Measurements from ENCODE around the gene RAP1B.
"Not testable (repeated sequence)": the region's sequence is repeated elsewhere in the genome, so short reads cannot be mapped to it uniquely, and the experiment has no call there.

RAP1B gene

GRCh38 chr12:68673788-68674187 is 63.1 kb downstream of the RAP1B start:
- Histone ChIP-seq H3K23ac (ENCODE audit: low read depth, low read length, poor library complexity) (no peak overlapping the region), H4K91ac (ENCODE audit: low read depth, low read length, poor library complexity) (no peak overlapping the region), H3K4me3 (ENCODE audit: low read length in 2 of 2) (no peak overlapping the region), H3K79me1 (ENCODE audit: low read depth, low read length) (no peaks in the 10 kb centered on the region), H2AFZ (ENCODE audit: low read length) (no peak overlapping the region), H2AK5ac (ENCODE audit: low read depth, low read length) (no peak overlapping the region), H4K8ac (ENCODE audit: low read depth, low read length) (no peak overlapping the region), H3K14ac (ENCODE audit: low read length) (no peak overlapping the region), H3K4ac (ENCODE audit: low read length) (no peak overlapping the region), H3K27ac (replicated peaks; ENCODE audit: low read length) (no peak overlapping the region), H3K36me3 (replicated peaks in 1 of 2; ENCODE audit: control insufficient read depth in 2 of 2, insufficient read depth in 2 of 2, low read length in 2 of 2) (no peaks in the 10 kb centered on the region), H2BK12ac (ENCODE audit: low read length) (no peak overlapping the region), H3K4me2 (ENCODE audit: insufficient read depth, low read length, poor library complexity, severe bottlenecking) (no peak overlapping the region), H2BK15ac (ENCODE audit: low read length) (no peak overlapping the region), H2BK5ac (ENCODE audit: low read length) (no peak overlapping the region), H3K9ac (ENCODE audit: low read depth, low read length, poor library complexity) (no peak overlapping the region), H3K9me3 (replicated peaks in 1 of 2; ENCODE audit: control insufficient read depth in 2 of 2, insufficient read depth in 1 of 2, low read depth in 1 of 2, low read length in 2 of 2) (no peaks in the 10 kb centered on the region), H2BK120ac (ENCODE audit: low read depth, low read length) (no peak overlapping the region), H3K27me3 (ENCODE audit: control insufficient read depth in 3 of 3, insufficient read depth in 3 of 3, low read depth in 1 of 3, low read length in 3 of 3) (no peaks in the 10 kb centered on the region), H3K18ac (ENCODE audit: low read length) (no peak overlapping the region), H3K4me1 (ENCODE audit: control insufficient read depth in 2 of 2, insufficient read depth in 1 of 2, low read depth in 1 of 2, low read length in 2 of 2) (peaks cover 2 to 5% of the 10 kb centered on the region in 2 donors)
- no peak for DNase-seq (ENCODE audit: low spot score)
- no CpG with 5 or more reads among the region's 4 CpGs for WGBS, 2 donors (ENCODE audit: extremely low coverage in 2 of 2, insufficient read length in 2 of 2, insufficient replicate concordance in 1 of 2)

GRCh38 chr12:68674376-68674775 is 63.7 kb downstream of the RAP1B start:
- no peak overlapping the region for H2BK5ac ChIP-seq (ENCODE audit: low read length)
- H3K18ac ChIP-seq (ENCODE audit: low read length) = no peak overlapping the region
- H4K91ac ChIP-seq (ENCODE audit: low read depth, low read length, poor library complexity) = no peak overlapping the region
- H3K79me1 ChIP-seq (ENCODE audit: low read depth, low read length) = no peaks in the 10 kb centered on the region
- no peak overlapping the region for H3K4me2 ChIP-seq (ENCODE audit: insufficient read depth, low read length, poor library complexity, severe bottlenecking)
- H2BK120ac ChIP-seq (ENCODE audit: low read depth, low read length) = no peak overlapping the region
- no peaks in the 10 kb centered on the region for H3K9me3 ChIP-seq (replicated peaks in 1 of 2; ENCODE audit: control insufficient read depth in 2 of 2, insufficient read depth in 1 of 2, low read depth in 1 of 2, low read length in 2 of 2)
- H2BK15ac ChIP-seq (ENCODE audit: low read length) = no peak overlapping the region
- no peak overlapping the region for H2AK5ac ChIP-seq (ENCODE audit: low read depth, low read length)
- H3K23ac ChIP-seq (ENCODE audit: low read depth, low read length, poor library complexity) = no peak overlapping the region
- H3K4me3 ChIP-seq (ENCODE audit: low read length in 2 of 2) = no peak overlapping the region
- H3K4ac ChIP-seq (ENCODE audit: low read length) = no peak overlapping the region
- no peaks in the 10 kb centered on the region for H3K36me3 ChIP-seq (replicated peaks in 1 of 2; ENCODE audit: control insufficient read depth in 2 of 2, insufficient read depth in 2 of 2, low read length in 2 of 2)
- no peak overlapping the region for H2AFZ ChIP-seq (ENCODE audit: low read length)
- H3K27me3 ChIP-seq (ENCODE audit: control insufficient read depth in 3 of 3, insufficient read depth in 3 of 3, low read depth in 1 of 3, low read length in 3 of 3) = no peaks in the 10 kb centered on the region
- no peak overlapping the region for H3K14ac ChIP-seq (ENCODE audit: low read length)
- no peak overlapping the region for H3K27ac ChIP-seq (replicated peaks; ENCODE audit: low read length)
- no peak for DNase-seq (ENCODE audit: low spot score)
- H2BK12ac ChIP-seq (ENCODE audit: low read length) = no peak overlapping the region
- H3K9ac ChIP-seq (ENCODE audit: low read depth, low read length, poor library complexity) = no peak overlapping the region
- no peak overlapping the region for H4K8ac ChIP-seq (ENCODE audit: low read depth, low read length)
- peaks cover 2 to 5% of the 10 kb centered on the region in 2 donors for H3K4me1 ChIP-seq (ENCODE audit: control insufficient read depth in 2 of 2, insufficient read depth in 1 of 2, low read depth in 1 of 2, low read length in 2 of 2)

GRCh38 chr12:68675101-68675842 is 64.6 kb downstream of the RAP1B start:
- Histone ChIP-seq H3K4me2 (ENCODE audit: insufficient read depth, low read length, poor library complexity, severe bottlenecking) (no peak overlapping the region), H2BK5ac (ENCODE audit: low read length) (no peak overlapping the region), H2BK12ac (ENCODE audit: low read length) (no peak overlapping the region), H3K23ac (ENCODE audit: low read depth, low read length, poor library complexity) (no peak overlapping the region), H3K79me1 (ENCODE audit: low read depth, low read length) (no peaks in the 10 kb centered on the region), H4K8ac (ENCODE audit: low read depth, low read length) (no peak overlapping the region), H3K27me3 (ENCODE audit: control insufficient read depth in 3 of 3, insufficient read depth in 3 of 3, low read depth in 1 of 3, low read length in 3 of 3) (no peaks in the 10 kb centered on the region), H2AFZ (ENCODE audit: low read length) (peak overlapping the region; percentile 82), H4K91ac (ENCODE audit: low read depth, low read length, poor library complexity) (no peak overlapping the region), H3K9ac (ENCODE audit: low read depth, low read length, poor library complexity) (no peak overlapping the region), H3K4ac (ENCODE audit: low read length) (no peak overlapping the region), H3K36me3 (replicated peaks in 1 of 2; ENCODE audit: control insufficient read depth in 2 of 2, insufficient read depth in 2 of 2, low read length in 2 of 2) (no peaks in the 10 kb centered on the region), H3K27ac (replicated peaks; ENCODE audit: low read length) (peak overlapping the region; percentile 45), H3K4me3 (ENCODE audit: low read length in 2 of 2) (no peak overlapping the region), H3K14ac (ENCODE audit: low read length) (no peak overlapping the region), H3K18ac (ENCODE audit: low read length) (no peak overlapping the region), H2BK120ac (ENCODE audit: low read depth, low read length) (no peak overlapping the region), H2BK15ac (ENCODE audit: low read length) (no peak overlapping the region), H2AK5ac (ENCODE audit: low read depth, low read length) (no peak overlapping the region), H3K4me1 (ENCODE audit: control insufficient read depth in 2 of 2, insufficient read depth in 1 of 2, low read depth in 1 of 2, low read length in 2 of 2) (peaks cover 2 to 5% of the 10 kb centered on the region in 2 donors), H3K9me3 (replicated peaks in 1 of 2; ENCODE audit: control insufficient read depth in 2 of 2, insufficient read depth in 1 of 2, low read depth in 1 of 2, low read length in 2 of 2) (no peaks in the 10 kb centered on the region)
- WGBS, 2 donors (ENCODE audit: extremely low coverage in 2 of 2, insufficient read length in 2 of 2, insufficient replicate concordance in 1 of 2) = no CpG with 5 or more reads among the region's 5 CpGs
- DNase-seq (ENCODE audit: low spot score) = no peak

GRCh38 chr12:68676854-68677253 is 66.2 kb downstream of the RAP1B start:
- not testable (repeated sequence) for H3K79me1 ChIP-seq (ENCODE audit: low read depth, low read length); H3K4me3 ChIP-seq (ENCODE audit: low read length in 2 of 2); H3K14ac ChIP-seq (ENCODE audit: low read length); H3K27me3 ChIP-seq (ENCODE audit: control insufficient read depth in 3 of 3, insufficient read depth in 3 of 3, low read depth in 1 of 3, low read length in 3 of 3); H3K9me3 ChIP-seq (replicated peaks in 1 of 2; ENCODE audit: control insufficient read depth in 2 of 2, insufficient read depth in 1 of 2, low read depth in 1 of 2, low read length in 2 of 2); H3K4me1 ChIP-seq (ENCODE audit: control insufficient read depth in 2 of 2, insufficient read depth in 1 of 2, low read depth in 1 of 2, low read length in 2 of 2); H3K4ac ChIP-seq (ENCODE audit: low read length); H2AFZ ChIP-seq (ENCODE audit: low read length); H2BK120ac ChIP-seq (ENCODE audit: low read depth, low read length); H3K27ac ChIP-seq (replicated peaks; ENCODE audit: low read length); H3K18ac ChIP-seq (ENCODE audit: low read length); H3K4me2 ChIP-seq (ENCODE audit: insufficient read depth, low read length, poor library complexity, severe bottlenecking); DNase-seq (ENCODE audit: low spot score); H3K36me3 ChIP-seq (replicated peaks in 1 of 2; ENCODE audit: control insufficient read depth in 2 of 2, insufficient read depth in 2 of 2, low read length in 2 of 2); H3K9ac ChIP-seq (ENCODE audit: low read depth, low read length, poor library complexity); H2BK5ac ChIP-seq (ENCODE audit: low read length); H4K8ac ChIP-seq (ENCODE audit: low read depth, low read length); H2AK5ac ChIP-seq (ENCODE audit: low read depth, low read length); H4K91ac ChIP-seq (ENCODE audit: low read depth, low read length, poor library complexity); H2BK15ac ChIP-seq (ENCODE audit: low read length); H3K23ac ChIP-seq (ENCODE audit: low read depth, low read length, poor library complexity); H2BK12ac ChIP-seq (ENCODE audit: low read length)
- no CpG with 5 or more reads among the region's 5 CpGs for WGBS, 2 donors (ENCODE audit: extremely low coverage in 2 of 2, insufficient read length in 2 of 2, insufficient replicate concordance in 1 of 2)

Measured in neuronal stem cell (in vitro differentiated cells).